HepG2 (cell line): ENCODE measurements around the gene CLDN9. TPM values are rescaled to one million over a fixed set of nuclear protein-coding genes. Genes with fewer than 3 reads are reported as not detected.

Experiments used
- ATF4 ChIP-seq, 2 experiments: fragments of 450-650 bp in 1 of 2; sonication (generic) in 1 of 2; formaldehyde crosslinking; IDR thresholded peaks; 2 replicates each; pipeline versions ENCODE4 v1.5.0 to v1.8.0; 2020 to 2022; ENCODE audit warnings: mild to moderate bottlenecking in 1 of 2, missing genetic modification reagents in 1 of 2
- EED ChIP-seq: sonication (generic); formaldehyde crosslinking; IDR thresholded peaks from 2 replicates; pipeline ENCODE4 v1.5.0; 2020; ENCODE audit warnings: mild to moderate bottlenecking, missing genetic modification reagents
- HINFP ChIP-seq: sonication (generic); formaldehyde crosslinking; IDR thresholded peaks from 2 replicates; pipeline ENCODE4 v1.4.0; 2020; ENCODE audit warnings: low read depth, mild to moderate bottlenecking, missing genetic modification reagents
- HMGA1 ChIP-seq: sonication (generic); formaldehyde crosslinking; conservative IDR thresholded peaks from 2 replicates; pipeline ENCODE4 v1.4.0; 2020; ENCODE audit warnings: missing genetic modification reagents
- HNRNPH1 ChIP-seq: fragments of 200-400 bp; formaldehyde crosslinking; optimal IDR thresholded peaks from 2 replicates; pipeline ENCODE3; 2017; ENCODE audit warnings: mild to moderate bottlenecking, low read depth, low read length
- KDM5B ChIP-seq: sonication (generic); formaldehyde crosslinking; IDR thresholded peaks from 2 replicates; pipeline ENCODE4 v1.4.0; 2020; ENCODE audit warnings: missing genetic modification reagents, mild to moderate bottlenecking, borderline replicate concordance
- MAFF ChIP-seq: IDR thresholded peaks from 2 replicates; pipeline ENCODE4 v1.6.1; 2011; ENCODE audit warnings: low read depth, low read length, improper control_type of control experiment
- MTA3 ChIP-seq: sonication (generic); formaldehyde crosslinking; IDR thresholded peaks from 2 replicates; pipeline ENCODE4 v1.4.0; 2020; ENCODE audit warnings: missing genetic modification reagents
- PHB2 ChIP-seq: fragments of 450-650 bp; IDR thresholded peaks from 2 replicates; pipeline ENCODE4 v1.6.1; 2018; ENCODE audit not compliant: partially characterized antibody
- RFX1 ChIP-seq: fragments of 450-650 bp; IDR thresholded peaks from 2 replicates; pipeline ENCODE4 v1.6.1; 2017
- SP4 ChIP-seq: sonication (generic); formaldehyde crosslinking; IDR thresholded peaks from 2 replicates; pipeline ENCODE4 v1.8.1; 2023; ENCODE audit warnings: mild to moderate bottlenecking, missing genetic modification reagents
- WIZ ChIP-seq: sonication (generic); formaldehyde crosslinking; IDR thresholded peaks from 2 replicates; pipeline ENCODE4 v1.5.1; 2020; ENCODE audit warnings: mild to moderate bottlenecking, missing genetic modification reagents
- YY1 ChIP-seq: IDR thresholded peaks from 2 replicates; pipeline ENCODE4 v1.6.1; 2011; ENCODE audit warnings: low read length, low read depth, moderate library complexity, mild to moderate bottlenecking; ENCODE audit not compliant: insufficient read depth, insufficient replicate concordance
- ZBTB21 ChIP-seq: sonication (generic); formaldehyde crosslinking; IDR thresholded peaks from 2 replicates; pipeline ENCODE4 v1.4.0; 2020; ENCODE audit warnings: missing genetic modification reagents
- ZFP62 ChIP-seq: sonication (generic); formaldehyde crosslinking; IDR thresholded peaks from 2 replicates; pipeline ENCODE4 v1.4.0; 2020; ENCODE audit warnings: missing genetic modification reagents
- ZNF136 ChIP-seq: sonication (generic); formaldehyde crosslinking; IDR thresholded peaks from 2 replicates; pipeline ENCODE4 v1.8.1; 2022; ENCODE audit warnings: low read depth, mild to moderate bottlenecking, moderate library complexity, missing genetic modification reagents
- ZNF138 ChIP-seq: sonication (generic); formaldehyde crosslinking; IDR thresholded peaks from 2 replicates; pipeline ENCODE4 v1.5.0; 2020; ENCODE audit warnings: mild to moderate bottlenecking, low read depth, missing genetic modification reagents
- ZNF468 ChIP-seq: sonication (generic); formaldehyde crosslinking; IDR thresholded peaks from 2 replicates; pipeline ENCODE4 v1.8.0; 2022; ENCODE audit warnings: mild to moderate bottlenecking, moderate library complexity, missing genetic modification reagents
- polyA plus RNA-seq, 8 experiments: library from polyadenylated mRNA; depleted of rRNA in 3 of 8; stranded (reverse) in 7 of 8; unstranded in 1 of 8; fragments of >200 nt; fragmentation: Illumina TruSeq in 4 of 8; extraction: Trizol in 4 of 8; gene quantifications; 2 replicates each; pipeline versions ENCODE4 v1.2.1 to v1.2.3, GENCODE V29; 2011 to 2016; ENCODE audit warnings: low read depth in 4 of 8, missing spikeins in 1 of 8, mixed read lengths in 1 of 8; ENCODE audit not compliant: insufficient read depth in 1 of 8
- total RNA-seq, 5 experiments: library from RNA; depleted of rRNA; stranded (reverse); fragments of >200 nt; fragmentation: Illumina TruSeq; extraction: Trizol; gene quantifications; 2 replicates each; pipeline ENCODE4 v1.2.3, GENCODE V29; 2016; ENCODE audit warnings: low read depth in 1 of 5
- TF ChIP-seq, protein P1 (sequence below): sonication (generic); formaldehyde crosslinking; IDR thresholded peaks from 2 replicates; pipeline ENCODE4 v1.9.0; 2021; ENCODE audit warnings: missing genetic modification reagents, borderline replicate concordance
- TF ChIP-seq, protein P2 (sequence below): sonication (generic); formaldehyde crosslinking; IDR thresholded peaks from 2 replicates; pipeline ENCODE4 v1.5.0; 2020; ENCODE audit warnings: missing genetic modification reagents
- TF ChIP-seq, protein P3 (sequence below): IDR thresholded peaks from 2 replicates; pipeline ENCODE4 v1.6.1; 2016; ENCODE audit warnings: mild to moderate bottlenecking, missing biosample characterization, missing genetic modification reagents

Gene CLDN9
- total and polyA plus RNA-seq, 2 of the 13 experiments (the other 11 are each of a cell fraction or from before 2014, with no cell fraction given) = 0.15 to 0.26 TPM

DNA sequence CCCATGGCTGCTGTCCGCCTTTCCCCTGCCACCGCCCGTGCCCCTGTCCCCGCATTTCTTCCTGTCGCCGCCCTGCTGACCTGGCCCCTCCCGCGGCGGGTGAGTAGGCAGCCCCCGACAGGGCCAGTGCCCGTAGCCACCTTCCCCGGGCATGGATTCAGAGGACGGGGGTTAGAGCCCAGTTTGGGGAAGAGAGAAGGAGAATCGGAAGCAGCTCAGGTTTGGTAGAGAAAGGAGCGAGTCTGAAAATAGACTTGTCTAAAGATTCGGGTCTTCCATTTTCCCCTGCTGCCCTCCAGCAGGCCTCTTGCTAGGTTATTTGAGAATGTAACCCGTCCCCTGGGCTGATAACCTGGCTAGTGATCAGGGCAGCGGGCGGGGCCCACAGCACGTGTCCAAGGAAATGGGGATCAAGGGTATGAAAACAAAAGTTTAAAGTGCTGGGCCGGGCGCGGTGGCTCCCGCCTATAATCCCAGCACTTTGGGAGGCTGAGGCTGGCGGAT lies 7.9 kb upstream of the CLDN9 start (continued):
- TF ChIP-seq PHB2 = no peak
- no peak for TF ChIP-seq KDM5B (CRISPR knock-in tag)
- TF ChIP-seq ZNF136 = no peak
- TF ChIP-seq, protein P1, sequence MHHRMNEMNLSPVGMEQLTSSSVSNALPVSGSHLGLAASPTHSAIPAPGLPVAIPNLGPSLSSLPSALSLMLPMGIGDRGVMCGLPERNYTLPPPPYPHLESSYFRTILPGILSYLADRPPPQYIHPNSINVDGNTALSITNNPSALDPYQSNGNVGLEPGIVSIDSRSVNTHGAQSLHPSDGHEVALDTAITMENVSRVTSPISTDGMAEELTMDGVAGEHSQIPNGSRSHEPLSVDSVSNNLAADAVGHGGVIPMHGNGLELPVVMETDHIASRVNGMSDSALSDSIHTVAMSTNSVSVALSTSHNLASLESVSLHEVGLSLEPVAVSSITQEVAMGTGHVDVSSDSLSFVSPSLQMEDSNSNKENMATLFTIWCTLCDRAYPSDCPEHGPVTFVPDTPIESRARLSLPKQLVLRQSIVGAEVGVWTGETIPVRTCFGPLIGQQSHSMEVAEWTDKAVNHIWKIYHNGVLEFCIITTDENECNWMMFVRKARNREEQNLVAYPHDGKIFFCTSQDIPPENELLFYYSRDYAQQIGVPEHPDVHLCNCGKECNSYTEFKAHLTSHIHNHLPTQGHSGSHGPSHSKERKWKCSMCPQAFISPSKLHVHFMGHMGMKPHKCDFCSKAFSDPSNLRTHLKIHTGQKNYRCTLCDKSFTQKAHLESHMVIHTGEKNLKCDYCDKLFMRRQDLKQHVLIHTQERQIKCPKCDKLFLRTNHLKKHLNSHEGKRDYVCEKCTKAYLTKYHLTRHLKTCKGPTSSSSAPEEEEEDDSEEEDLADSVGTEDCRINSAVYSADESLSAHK = no peak
- no peak for TF ChIP-seq ATF4 (CRISPR knock-in tag; IDR thresholded peaks at IDR 0.05)
- TF ChIP-seq EED (CRISPR knock-in tag) = no peak
- TF ChIP-seq ZNF468 (CRISPR knock-in tag) = no peak
- no peak for TF ChIP-seq HINFP (CRISPR knock-in tag)
- TF ChIP-seq SP4 = no peak
- no peak for TF ChIP-seq MTA3 (CRISPR knock-in tag)
- TF ChIP-seq MAFF = no peak
- no peak for TF ChIP-seq WIZ (CRISPR knock-in tag)
- TF ChIP-seq, protein P2, sequence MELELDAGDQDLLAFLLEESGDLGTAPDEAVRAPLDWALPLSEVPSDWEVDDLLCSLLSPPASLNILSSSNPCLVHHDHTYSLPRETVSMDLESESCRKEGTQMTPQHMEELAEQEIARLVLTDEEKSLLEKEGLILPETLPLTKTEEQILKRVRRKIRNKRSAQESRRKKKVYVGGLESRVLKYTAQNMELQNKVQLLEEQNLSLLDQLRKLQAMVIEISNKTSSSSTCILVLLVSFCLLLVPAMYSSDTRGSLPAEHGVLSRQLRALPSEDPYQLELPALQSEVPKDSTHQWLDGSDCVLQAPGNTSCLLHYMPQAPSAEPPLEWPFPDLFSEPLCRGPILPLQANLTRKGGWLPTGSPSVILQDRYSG (CRISPR knock-in tag) = no peak
- TF ChIP-seq ZNF138 (CRISPR knock-in tag) = no peak
- TF ChIP-seq, protein P3, sequence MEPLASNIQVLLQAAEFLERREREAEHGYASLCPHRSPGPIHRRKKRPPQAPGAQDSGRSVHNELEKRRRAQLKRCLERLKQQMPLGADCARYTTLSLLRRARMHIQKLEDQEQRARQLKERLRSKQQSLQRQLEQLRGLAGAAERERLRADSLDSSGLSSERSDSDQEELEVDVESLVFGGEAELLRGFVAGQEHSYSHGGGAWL (CRISPR knock-in tag) = no peak
- TF ChIP-seq RFX1 = no peak
- TF ChIP-seq YY1 = no peak
- no peak for TF ChIP-seq ZFP62 (CRISPR knock-in tag)
- TF ChIP-seq HNRNPH1 = no peak
- TF ChIP-seq ZBTB21 (CRISPR knock-in tag) = no peak
- TF ChIP-seq HMGA1 (CRISPR knock-in tag) = no peak
